ENCODE results near the gene VEGFA.
A peak's percentile ranks its signal among the peaks of the same experiment; 100 is the strongest.

VEGFA gene

DNA sequence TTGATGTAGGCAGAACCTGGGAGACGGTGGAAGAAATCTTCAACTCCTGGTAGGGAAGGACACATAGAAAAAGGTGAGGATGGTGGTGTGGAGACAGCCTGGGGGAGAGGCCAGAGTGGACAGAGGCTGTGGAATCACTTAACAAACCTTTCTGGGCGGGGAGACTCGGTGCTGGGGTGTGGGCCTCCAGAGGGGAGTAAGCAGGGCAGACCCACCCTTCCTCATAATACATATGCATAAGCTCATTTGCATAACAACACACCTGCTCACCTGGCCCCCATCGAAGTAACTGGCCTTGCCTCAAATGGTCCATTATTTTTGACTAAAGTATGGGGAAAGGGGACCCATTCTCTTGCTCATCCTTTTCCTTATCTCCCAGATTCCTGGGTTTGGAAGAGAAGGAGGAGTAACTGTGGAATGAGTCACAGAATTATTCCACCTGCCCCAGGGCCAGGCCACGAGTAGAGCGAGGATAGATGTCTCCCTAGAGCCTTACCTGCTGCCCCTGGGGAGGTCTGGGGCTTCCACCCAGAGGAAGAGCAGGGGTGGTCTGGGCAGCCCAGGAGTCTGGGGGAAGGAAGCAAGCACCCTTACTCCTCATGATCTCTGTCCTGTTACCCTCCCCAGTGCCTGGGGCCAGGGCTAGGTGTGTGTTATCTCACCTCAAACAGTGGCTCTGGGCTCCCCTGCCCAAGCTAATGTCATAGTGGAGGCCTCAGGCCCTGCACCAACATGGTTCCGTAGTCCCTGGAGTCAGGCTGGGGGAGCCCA, 10.7 kb upstream of the VEGFA start:
- no peak for DNase-seq (ENCODE audit: low spot score)

GRCh38 chr6:43759907-43760206, 10.2 kb upstream of the VEGFA start:
- no peak for DNase-seq (ENCODE audit: low spot score)

- DNase-seq (ENCODE audit: low spot score) = no peak
Observed at GRCh38 chr6:43760210-43761168, 9.5 kb upstream of the VEGFA start.

- DNase-seq (ENCODE audit: low spot score) = no peak
Observed at GRCh38 chr6:43761666-43762409, 8.2 kb upstream of the VEGFA start.

DNA sequence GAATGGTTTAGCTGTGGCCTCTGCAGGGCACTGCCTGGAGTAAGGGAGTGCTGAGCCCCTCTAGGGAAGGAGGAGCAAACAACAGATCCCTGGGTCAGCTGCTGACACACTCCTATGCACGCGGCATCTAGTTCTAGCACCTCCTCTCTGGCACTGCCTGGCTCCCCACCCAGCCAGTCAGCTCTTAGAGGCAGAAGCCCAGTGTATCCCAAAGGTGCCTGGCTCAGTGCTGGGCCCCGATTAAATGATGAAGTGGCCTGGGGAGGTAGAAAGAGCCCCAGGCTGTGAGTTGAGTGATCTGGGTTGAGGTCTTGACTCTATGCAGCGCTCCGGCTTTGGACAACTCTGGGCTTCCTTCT, 7.6 kb upstream of the VEGFA start:
- DNase-seq (ENCODE audit: low spot score) = no peak

DNA sequence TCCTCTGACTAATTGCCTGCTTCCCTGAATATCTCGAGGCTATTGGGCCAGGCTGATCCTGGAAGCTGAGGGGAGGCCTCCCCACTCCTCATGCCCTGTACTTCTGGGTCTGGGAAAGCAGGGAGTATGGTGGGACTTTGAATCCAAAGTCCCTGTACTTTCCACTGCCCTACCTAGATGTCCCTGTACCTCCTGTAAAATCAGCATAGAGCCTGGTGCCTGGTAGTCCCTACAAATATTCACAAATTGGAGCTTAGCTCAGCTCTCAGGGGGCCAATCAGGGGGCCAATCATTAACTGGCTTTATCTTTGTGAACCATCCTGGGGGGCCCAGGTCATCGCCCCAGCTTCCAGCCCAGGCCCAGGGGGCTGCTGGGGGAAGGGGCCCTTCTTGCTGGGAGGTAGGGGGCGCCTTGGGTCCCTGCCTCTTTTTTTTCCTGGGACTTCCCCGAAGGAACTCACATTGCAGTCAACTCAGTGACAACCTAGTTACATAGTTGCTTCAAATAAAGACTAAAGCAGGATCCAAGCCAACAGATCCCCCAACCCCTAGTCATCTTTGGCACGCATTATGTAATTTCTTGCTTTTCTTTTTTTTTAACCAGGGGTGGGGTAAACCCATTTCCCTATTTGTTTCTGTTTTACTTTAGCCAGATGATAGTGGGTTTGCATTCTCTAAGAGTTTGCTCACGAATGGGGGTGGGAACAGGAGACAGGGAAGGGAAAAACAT, 6.9 kb upstream of the VEGFA start:
- DNase-seq (ENCODE audit: low spot score) = no peak

DNA sequence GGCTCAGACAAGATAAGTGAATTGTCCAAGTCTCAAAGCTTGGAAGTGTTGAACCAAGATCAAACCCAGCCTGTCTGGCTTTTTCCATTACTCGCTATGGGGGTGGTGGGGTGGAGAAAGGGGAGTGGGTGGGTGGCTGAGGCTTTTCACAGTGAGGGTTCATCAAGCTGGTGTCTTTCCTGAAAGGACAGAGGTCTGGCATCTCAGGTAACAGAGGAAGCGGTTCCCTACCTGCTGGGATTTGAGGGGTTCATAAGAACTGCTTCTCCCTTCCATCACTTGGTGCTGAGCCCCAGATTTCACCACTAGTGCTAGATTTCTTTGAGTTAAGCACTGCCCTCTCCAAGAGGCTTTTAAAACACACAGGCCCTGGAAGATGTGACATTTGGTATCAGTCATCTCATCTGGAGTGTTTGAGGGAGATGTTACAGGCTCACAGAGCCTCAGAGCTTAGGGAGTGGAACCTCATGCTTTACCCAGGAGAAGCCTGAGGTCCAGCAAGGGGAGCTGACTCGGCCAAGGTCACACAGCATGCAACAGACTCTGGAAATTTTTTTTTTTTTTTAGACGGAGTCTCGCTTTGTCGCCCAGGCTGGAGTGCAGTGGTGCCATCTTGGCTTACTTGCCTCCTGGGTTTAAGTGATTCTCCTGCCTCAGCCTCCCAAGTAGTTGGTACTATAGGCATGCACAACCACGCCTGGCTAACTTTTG, 6.0 kb upstream of the VEGFA start:
- DNase-seq (ENCODE audit: low spot score) = no peak

DNA sequence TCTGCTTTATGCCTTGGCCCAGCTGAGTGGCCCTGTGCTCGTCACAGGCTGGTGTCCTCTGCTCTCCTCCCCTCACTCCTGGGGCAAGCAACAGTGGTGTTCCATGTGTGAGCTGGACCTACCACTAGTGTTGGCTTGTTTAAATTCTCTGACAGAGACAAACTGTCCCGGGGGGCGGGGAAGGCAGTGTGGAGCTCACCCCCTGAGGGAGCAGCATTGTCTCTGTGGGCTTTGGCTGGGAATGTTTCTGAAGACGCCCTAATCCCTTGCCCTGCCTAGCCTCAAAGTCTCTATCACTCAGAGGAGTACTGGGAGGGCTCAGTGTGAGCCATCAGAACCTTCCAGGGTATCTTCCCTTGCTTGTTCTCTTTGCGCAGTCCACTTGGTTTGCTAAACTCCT, 5.2 kb upstream of the VEGFA start:
- DNase-seq (ENCODE audit: low spot score) = no peak

DNA sequence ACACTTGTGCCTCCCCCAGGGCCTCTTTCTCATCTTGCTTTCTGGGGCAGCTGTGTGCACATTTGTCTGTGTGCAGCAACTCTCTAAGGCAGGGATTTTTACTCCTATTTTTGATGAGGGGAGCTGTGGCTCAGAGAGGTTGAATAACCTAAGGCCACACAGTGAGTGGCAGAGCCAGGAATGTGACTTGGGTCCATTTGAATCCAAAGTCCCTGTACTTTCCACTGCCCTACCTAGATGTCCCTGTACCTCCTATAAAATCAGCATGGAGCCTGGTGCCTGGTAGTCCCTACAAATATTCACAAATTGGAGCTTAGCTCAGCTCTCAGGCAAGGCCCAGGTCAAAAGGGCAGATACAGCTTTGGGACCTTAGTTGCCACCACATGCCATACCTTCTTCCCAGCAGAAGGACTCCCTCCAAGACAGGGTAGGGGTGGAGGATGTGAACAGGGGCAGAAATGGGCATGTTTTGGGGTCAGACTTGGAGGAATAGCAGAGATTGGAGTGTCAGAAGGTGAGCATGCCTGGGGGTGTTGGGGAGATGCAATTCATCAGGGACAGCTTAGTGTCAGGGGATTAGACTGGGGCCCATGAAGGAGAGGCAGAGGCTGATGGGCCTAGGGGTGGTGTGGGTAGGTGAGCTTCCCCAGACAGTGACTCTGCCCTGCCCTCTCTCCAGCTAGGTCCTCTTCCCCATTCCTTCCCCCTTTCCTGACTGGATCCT, 4.1 kb upstream of the VEGFA start:
- DNase-seq (ENCODE audit: low spot score) = no peak

GRCh38 chr6:43766500-43766853, 3.5 kb upstream of the VEGFA start:
- DNase-seq (ENCODE audit: low spot score) = no peak

- DNase-seq (ENCODE audit: low spot score) = no peak
Observed at GRCh38 chr6:43766964-43767461, 3.0 kb upstream of the VEGFA start.

DNA sequence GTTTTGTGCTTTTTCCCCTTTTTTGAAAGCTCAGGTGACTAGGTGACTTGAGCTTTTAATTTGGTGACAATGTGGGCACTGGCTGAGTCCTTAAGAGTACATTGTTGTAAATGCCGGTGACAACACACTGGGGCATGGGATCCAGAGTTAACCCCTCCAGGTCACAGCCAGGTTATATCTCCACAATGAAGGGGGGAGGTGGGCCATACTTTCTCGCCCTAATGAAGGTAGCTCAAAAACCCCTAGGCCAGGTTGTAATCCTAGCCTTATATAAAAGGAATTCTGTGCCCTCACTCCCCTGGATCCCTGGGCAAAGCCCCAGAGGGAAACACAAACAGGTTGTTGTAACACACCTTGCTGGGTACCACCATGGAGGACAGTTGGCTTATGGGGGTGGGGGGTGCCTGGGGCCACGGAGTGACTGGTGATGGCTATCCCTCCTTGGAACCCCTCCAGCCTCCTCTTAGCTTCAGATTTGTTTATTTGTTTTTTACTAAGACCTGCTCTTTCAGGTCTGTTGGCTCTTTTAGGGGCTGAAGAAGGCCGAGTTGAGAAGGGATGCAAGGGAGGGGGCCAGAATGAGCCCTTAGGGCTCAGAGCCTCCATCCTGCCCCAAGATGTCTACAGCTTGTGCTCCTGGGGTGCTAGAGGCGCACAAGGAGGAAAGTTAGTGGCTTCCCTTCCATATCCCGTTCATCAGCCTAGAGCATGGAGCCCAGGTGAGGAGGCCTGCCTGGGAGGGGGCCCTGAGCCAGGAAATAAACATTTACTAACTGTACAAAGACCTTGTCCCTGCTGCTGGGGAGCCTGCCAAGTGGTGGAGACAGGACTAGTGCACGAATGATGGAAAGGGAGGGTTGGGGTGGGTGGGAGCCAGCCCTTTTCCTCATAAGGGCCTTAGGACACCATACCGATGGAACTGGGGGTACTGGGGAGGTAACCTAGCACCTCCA, 2.2 kb upstream of the VEGFA start:
- DNase-seq (ENCODE audit: low spot score) = no peak

- DNase-seq (ENCODE audit: low spot score) = no peak
Observed at GRCh38 chr6:43768506-43768860, 1.5 kb upstream of the VEGFA start.

- peak; percentile 13 for DNase-seq (ENCODE audit: low spot score)
Observed at GRCh38 chr6:43768983-43769525, 957 bp upstream of the VEGFA start.

DNA sequence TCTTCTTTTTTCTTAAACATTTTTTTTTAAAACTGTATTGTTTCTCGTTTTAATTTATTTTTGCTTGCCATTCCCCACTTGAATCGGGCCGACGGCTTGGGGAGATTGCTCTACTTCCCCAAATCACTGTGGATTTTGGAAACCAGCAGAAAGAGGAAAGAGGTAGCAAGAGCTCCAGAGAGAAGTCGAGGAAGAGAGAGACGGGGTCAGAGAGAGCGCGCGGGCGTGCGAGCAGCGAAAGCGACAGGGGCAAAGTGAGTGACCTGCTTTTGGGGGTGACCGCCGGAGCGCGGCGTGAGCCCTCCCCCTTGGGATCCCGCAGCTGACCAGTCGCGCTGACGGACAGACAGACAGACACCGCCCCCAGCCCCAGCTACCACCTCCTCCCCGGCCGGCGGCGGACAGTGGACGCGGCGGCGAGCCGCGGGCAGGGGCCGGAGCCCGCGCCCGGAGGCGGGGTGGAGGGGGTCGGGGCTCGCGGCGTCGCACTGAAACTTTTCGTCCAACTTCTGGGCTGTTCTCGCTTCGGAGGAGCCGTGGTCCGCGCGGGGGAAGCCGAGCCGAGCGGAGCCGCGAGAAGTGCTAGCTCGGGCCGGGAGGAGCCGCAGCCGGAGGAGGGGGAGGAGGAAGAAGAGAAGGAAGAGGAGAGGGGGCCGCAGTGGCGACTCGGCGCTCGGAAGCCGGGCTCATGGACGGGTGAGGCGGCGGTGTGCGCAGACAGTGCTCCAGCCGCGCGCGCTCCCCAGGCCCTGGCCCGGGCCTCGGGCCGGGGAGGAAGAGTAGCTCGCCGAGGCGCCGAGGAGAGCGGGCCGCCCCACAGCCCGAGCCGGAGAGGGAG, 580 bp downstream of the VEGFA start:
- peak; percentile 58 for DNase-seq (ENCODE audit: low spot score)

DNA sequence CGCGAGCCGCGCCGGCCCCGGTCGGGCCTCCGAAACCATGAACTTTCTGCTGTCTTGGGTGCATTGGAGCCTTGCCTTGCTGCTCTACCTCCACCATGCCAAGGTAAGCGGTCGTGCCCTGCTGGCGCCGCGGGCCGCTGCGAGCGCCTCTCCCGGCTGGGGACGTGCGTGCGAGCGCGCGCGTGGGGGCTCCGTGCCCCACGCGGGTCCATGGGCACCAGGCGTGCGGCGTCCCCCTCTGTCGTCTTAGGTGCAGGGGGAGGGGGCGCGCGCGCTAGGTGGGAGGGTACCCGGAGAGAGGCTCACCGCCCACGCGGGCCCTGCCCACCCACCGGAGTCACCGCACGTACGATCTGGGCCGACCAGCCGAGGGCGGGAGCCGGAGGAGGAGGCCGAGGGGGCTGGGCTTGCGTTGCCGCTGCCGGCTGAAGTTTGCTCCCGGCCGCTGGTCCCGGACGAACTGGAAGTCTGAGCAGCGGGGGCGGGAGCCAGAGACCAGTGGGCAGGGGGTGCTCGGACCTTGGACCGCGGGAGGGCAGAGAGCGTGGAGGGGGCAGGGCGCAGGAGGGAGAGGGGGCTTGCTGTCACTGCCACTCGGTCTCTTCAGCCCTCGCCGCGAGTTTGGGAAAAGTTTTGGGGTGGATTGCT, 1.3 kb downstream of the VEGFA start:
- peak; percentile 37 for DNase-seq (ENCODE audit: low spot score)

GRCh38 chr6:43771858-43772680, 2.1 kb downstream of the VEGFA start:
- DNase-seq (ENCODE audit: low spot score) = peak; percentile 42
